HUES48 (cell line): ENCODE measurements around the gene SLC45A1.

ENCODE experiments used
- H3K27ac ChIP-seq: one replicate; pipeline ENCODE4 v1.7.0; 2013; ENCODE audit warnings: low read depth, low read length, inconsistent platforms
- H3K27me3 ChIP-seq: 2 replicates; pipeline ENCODE4 v1.6.1; 2013; ENCODE audit warnings: mild to moderate bottlenecking, low read length; ENCODE audit not compliant: control insufficient read depth, insufficient read depth
- H3K36me3 ChIP-seq: 2 replicates; pipeline ENCODE4 v1.6.1; 2013; ENCODE audit warnings: low read length; ENCODE audit not compliant: control insufficient read depth, insufficient read depth
- H3K4me1 ChIP-seq: 2 replicates; pipeline ENCODE4 v1.6.1; 2013; ENCODE audit warnings: mild to moderate bottlenecking, low read length; ENCODE audit not compliant: control insufficient read depth, insufficient read depth
- H3K4me3 ChIP-seq: 2 replicates; pipeline ENCODE4 v1.5.1; 2013; ENCODE audit warnings: mild to moderate bottlenecking, low read depth, low read length
- H3K9ac ChIP-seq: 2 replicates; pipeline ENCODE4 v1.6.1; 2013; ENCODE audit warnings: mild to moderate bottlenecking, low read depth, low read length, moderate library complexity
- H3K9me3 ChIP-seq: 2 replicates; pipeline ENCODE4 v1.6.1; 2013; ENCODE audit warnings: low read length; ENCODE audit not compliant: control insufficient read depth, insufficient read depth

The SLC45A1 gene

DNA sequence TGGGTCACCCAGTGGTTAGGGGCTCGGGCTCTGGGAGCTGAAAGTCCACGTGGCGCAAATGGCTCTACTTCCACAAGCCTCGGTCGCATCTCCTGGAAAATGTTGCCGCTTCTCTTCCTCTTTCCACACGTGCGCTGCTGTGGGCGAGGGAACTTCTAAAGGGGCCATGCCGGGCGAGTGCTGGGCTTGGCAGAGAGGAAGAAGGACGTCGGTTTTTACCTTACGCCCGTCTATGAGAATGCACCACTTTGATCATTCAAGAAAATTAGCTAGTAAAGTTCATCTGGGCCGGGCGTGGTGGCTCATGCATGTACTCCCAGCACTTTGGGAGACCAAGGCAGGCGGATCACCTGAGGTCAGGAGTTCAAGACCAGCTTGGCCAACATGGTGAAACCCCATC lies 10.4 kb downstream of the SLC45A1 start:
- Histone ChIP-seq H3K27me3 (no peaks in the 10 kb centered on the region), H3K4me1 (no peaks in the 10 kb centered on the region), H3K9me3 (no peaks in the 10 kb centered on the region), H3K36me3 (no peaks in the 10 kb centered on the region), H3K9ac (no peak overlapping the region), H3K4me3 (no peak overlapping the region), H3K27ac (no peak overlapping the region)

GRCh38 chr1:8329439-8329838 lies 11.5 kb downstream of the SLC45A1 start:
- no peaks in the 10 kb centered on the region for H3K9me3 ChIP-seq
- no peak overlapping the region for H3K9ac ChIP-seq
- no peaks in the 10 kb centered on the region for H3K27me3 ChIP-seq
- no peaks in the 10 kb centered on the region for H3K4me1 ChIP-seq
- no peak overlapping the region for H3K4me3 ChIP-seq
- no peak overlapping the region for H3K27ac ChIP-seq
- no peaks in the 10 kb centered on the region for H3K36me3 ChIP-seq

DNA sequence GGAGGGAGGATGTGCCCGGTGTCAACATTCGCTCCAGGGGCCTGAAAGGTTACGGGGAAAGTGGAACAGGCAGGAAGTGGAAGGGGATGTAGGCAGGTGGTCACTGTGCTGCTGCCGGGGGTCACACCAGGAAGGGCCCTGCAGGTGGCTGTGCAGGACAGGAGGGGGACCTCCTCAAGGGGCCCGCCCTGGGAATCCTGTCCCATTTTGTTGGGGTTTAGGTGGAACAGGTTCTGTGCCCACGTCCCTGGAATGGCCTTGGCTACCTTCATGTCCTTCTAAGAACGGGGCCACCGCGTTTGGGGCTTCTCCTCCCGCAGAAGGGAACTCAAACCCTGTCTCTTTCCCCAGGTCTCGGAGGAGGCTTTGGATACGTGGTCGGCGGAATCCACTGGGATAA lies 11.9 kb downstream of the SLC45A1 start:
- no peak overlapping the region for H3K27ac ChIP-seq
- no peaks in the 10 kb centered on the region for H3K4me1 ChIP-seq
- H3K27me3 ChIP-seq: no peaks in the 10 kb centered on the region
- H3K36me3 ChIP-seq: no peaks in the 10 kb centered on the region
- H3K9me3 ChIP-seq: no peaks in the 10 kb centered on the region
- H3K4me3 ChIP-seq: no peak overlapping the region
- H3K9ac ChIP-seq: no peak overlapping the region

GRCh38 chr1:8330271-8331125 lies 12.6 kb downstream of the SLC45A1 start:
- Histone ChIP-seq H3K9ac (no peak overlapping the region), H3K4me3 (no peak overlapping the region), H3K4me1 (no peaks in the 10 kb centered on the region), H3K27me3 (no peaks in the 10 kb centered on the region), H3K27ac (no peak overlapping the region), H3K9me3 (no peaks in the 10 kb centered on the region), H3K36me3 (no peaks in the 10 kb centered on the region)

GRCh38 chr1:8332806-8333205 lies 14.9 kb downstream of the SLC45A1 start:
- Histone ChIP-seq H3K27ac (no peak overlapping the region), H3K9ac (no peak overlapping the region), H3K4me1 (no peaks in the 10 kb centered on the region), H3K4me3 (no peak overlapping the region), H3K36me3 (no peaks in the 10 kb centered on the region), H3K9me3 (no peaks in the 10 kb centered on the region), H3K27me3 (no peaks in the 10 kb centered on the region)

- H3K27ac ChIP-seq: no peak overlapping the region
- no peaks in the 10 kb centered on the region for H3K9me3 ChIP-seq
- no peaks in the 10 kb centered on the region for H3K4me1 ChIP-seq
- no peaks in the 10 kb centered on the region for H3K36me3 ChIP-seq
- no peak overlapping the region for H3K9ac ChIP-seq
- H3K27me3 ChIP-seq: no peaks in the 10 kb centered on the region
- H3K4me3 ChIP-seq: no peak overlapping the region
These were observed 15.5 kb downstream of the SLC45A1 start for GRCh38 chr1:8333246-8333987.

GRCh38 chr1:8334106-8334851 lies 16.4 kb downstream of the SLC45A1 start:
- no peak overlapping the region for H3K27ac ChIP-seq
- H3K4me3 ChIP-seq: no peak overlapping the region
- no peaks in the 10 kb centered on the region for H3K27me3 ChIP-seq
- no peak overlapping the region for H3K9ac ChIP-seq
- H3K36me3 ChIP-seq: no peaks in the 10 kb centered on the region
- no peaks in the 10 kb centered on the region for H3K9me3 ChIP-seq
- no peaks in the 10 kb centered on the region for H3K4me1 ChIP-seq

DNA sequence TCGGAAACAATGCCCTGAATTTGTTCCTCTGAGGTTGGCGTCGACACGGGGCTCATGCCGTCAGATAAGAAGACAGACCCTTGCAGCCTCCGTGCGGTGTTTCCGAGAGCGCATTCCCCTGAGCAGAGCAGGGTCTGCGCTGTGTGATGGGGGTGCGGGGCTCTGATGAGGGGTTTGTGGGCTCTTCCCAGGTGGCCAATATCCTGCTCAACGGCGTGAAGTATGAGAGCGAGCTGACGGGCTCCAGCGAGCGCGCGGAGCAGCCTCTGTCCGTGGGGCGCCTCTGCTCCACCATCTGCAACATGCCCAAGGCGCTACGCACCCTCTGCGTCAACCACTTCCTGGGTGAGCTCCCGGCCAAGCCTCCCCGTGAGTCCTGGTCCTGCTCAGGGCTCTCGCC lies 17.3 kb downstream of the SLC45A1 start:
- no peaks in the 10 kb centered on the region for H3K36me3 ChIP-seq
- no peaks in the 10 kb centered on the region for H3K9me3 ChIP-seq
- H3K9ac ChIP-seq: no peak overlapping the region
- no peaks in the 10 kb centered on the region for H3K4me1 ChIP-seq
- no peaks in the 10 kb centered on the region for H3K27me3 ChIP-seq
- no peak overlapping the region for H3K4me3 ChIP-seq
- no peak overlapping the region for H3K27ac ChIP-seq

GRCh38 chr1:8337776-8338525 lies 20.0 kb downstream of the SLC45A1 start:
- Histone ChIP-seq H3K27me3 (no peaks in the 10 kb centered on the region), H3K4me3 (no peak overlapping the region), H3K9me3 (no peaks in the 10 kb centered on the region)

DNA sequence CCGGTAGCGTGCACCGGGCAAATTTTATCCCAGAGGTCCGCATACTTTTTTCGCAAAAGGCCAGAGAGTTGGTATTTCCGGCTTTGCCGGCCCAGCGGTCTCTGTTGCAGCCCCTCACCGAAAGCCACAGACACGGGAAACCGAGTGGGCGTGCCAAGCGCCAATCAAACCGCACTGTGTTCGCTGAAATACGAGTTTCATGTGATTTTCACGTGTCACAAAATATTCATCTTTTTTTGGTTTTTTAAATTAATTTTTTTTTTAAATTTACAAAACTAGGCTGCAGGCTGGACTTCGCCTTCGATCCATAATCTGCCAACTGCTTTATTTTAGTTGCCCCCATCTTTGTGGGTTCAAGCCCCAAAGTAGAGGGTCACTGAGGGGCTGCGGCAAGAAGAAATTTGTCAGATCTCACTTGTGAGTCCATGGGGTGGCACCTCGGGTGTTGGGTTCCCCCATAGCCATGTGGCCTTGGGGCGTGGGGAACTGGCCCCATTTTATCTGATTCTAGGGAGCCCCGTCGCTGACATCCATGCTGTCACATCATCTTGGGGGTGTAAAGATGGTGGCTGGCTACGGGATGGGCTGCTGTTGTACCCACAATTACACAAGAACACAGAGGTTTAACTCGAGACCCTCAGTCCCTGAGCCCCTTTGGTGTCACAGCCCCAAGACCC lies 20.8 kb downstream of the SLC45A1 start:
- H3K4me1 ChIP-seq: no peaks in the 10 kb centered on the region
- H3K27me3 ChIP-seq: no peaks in the 10 kb centered on the region
- H3K9ac ChIP-seq: no peak overlapping the region
- H3K9me3 ChIP-seq: no peaks in the 10 kb centered on the region
- H3K27ac ChIP-seq: no peak overlapping the region
- no peaks in the 10 kb centered on the region for H3K36me3 ChIP-seq
- no peak overlapping the region for H3K4me3 ChIP-seq

More at GRCh38 chr1:8337776-8338525, 20.0 kb downstream of the SLC45A1 start:
- no peak overlapping the region for H3K27ac ChIP-seq
- H3K9ac ChIP-seq: no peak overlapping the region
- H3K36me3 ChIP-seq: no peaks in the 10 kb centered on the region
- no peaks in the 10 kb centered on the region for H3K4me1 ChIP-seq
